ENCODE results near the gene AKR1C3. TPM values are rescaled to one million over a fixed set of nuclear protein-coding genes. Genes with fewer than 3 reads are reported as not detected.
"Not testable (repeated sequence)": the region's sequence is repeated elsewhere in the genome, so short reads cannot be mapped to it uniquely, and the experiment has no call there.

The AKR1C3 gene
- total RNA-seq, 1 experiment from 2014 or later: 3.0 TPM

DNA sequence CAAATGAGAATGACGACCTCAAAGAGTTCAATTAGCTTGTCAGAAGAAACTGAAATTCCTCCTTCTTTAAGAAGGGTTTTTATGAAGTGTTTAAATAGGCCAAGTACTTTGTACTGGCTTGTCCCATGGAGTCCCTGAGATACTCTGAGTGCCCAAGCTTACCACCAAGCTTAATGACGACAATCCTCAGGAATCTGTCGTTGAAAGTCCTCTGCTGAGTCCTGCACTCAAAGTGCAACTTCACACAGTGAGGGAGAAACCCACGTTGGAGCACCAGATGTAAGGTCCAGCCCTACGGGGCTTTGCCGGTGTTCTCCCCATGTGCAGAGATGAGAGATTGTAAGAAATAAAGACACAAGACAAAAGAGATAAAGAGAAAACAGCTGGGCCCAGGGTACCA lies 47.8 kb upstream of the AKR1C3 start:
- CTCF ChIA-PET: no interaction called here

DNA sequence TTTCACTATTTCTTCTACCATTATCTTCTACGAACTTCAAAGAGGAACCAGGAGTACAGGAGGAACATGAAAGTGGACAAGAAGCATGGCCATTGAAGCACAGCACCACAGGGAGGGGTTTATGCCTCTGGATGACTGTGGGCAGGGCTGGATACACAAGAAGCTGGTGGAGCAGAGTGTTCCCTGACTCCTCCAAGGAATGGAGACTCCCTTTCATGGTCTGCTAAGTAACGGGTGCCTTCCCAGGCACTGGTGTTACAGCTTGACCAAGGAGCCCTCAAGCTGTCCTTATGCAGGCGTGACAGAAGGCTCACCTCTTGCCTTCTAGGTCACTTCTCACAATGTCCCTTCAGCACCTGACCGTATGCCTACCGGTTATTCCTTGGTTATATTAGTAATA lies 47.2 kb upstream of the AKR1C3 start:
- H3K9me2 ChIP-seq (ENCODE audit: insufficient read depth); POLR2A ChIA-PET; H3K4me2 ChIP-seq (ENCODE audit: low read length); H3K27ac ChIP-seq (ENCODE audit: low read depth, low read length); CTCF ChIA-PET; H3K36me3 ChIP-seq (ENCODE audit: control insufficient read depth in 1 of 2, insufficient read depth in 2 of 2, low read length in 2 of 2); DNase-seq (ENCODE audit: low read depth, low spot score); ATAC-seq; H3K27me3 ChIP-seq (ENCODE audit: insufficient read depth, low read length); H3K4me3 ChIP-seq (replicated peaks in 1 of 2; ENCODE audit: low read depth in 1 of 2, low read length in 2 of 2); intact Hi-C loops (cut with micrococcal nuclease); RAD21 ChIA-PET (ENCODE audit: low non-redundant PET in 1 of 2, low total read pairs in 2 of 2, uncharacterized antibody in 2 of 2, unreplicated experiment in 2 of 2); BruUV-seq (replicated peaks); H2AFZ ChIP-seq (ENCODE audit: low read depth, low read length, poor library complexity, severe bottlenecking); H4K20me1 ChIP-seq (ENCODE audit: insufficient read depth); H3K9ac ChIP-seq (ENCODE audit: low read length); H3K4me1 ChIP-seq (ENCODE audit: control insufficient read depth in 1 of 2, insufficient read depth in 2 of 2, low read length in 2 of 2); H3K9me3 ChIP-seq (ENCODE audit: control insufficient read depth in 1 of 2, insufficient read depth in 1 of 2, low read depth in 1 of 2, low read length in 2 of 2); H3K79me2 ChIP-seq (ENCODE audit: insufficient read depth, low read length): not testable (repeated sequence)

More for the DNA sequence above, 47.8 kb upstream of the AKR1C3 start:
- H4K20me1 ChIP-seq (ENCODE audit: insufficient read depth): no peaks in the 10 kb centered on the region
- no peaks in the 10 kb centered on the region for H3K9me3 ChIP-seq (ENCODE audit: control insufficient read depth in 1 of 2, insufficient read depth in 1 of 2, low read depth in 1 of 2, low read length in 2 of 2)
- no peaks in the 10 kb centered on the region for H3K27me3 ChIP-seq (ENCODE audit: insufficient read depth, low read length)
- no peak overlapping the region for H3K4me3 ChIP-seq (replicated peaks in 1 of 2; ENCODE audit: low read depth in 1 of 2, low read length in 2 of 2)
- ChIA-PET RAD21 (ENCODE audit: low non-redundant PET in 1 of 2, low total read pairs in 2 of 2, uncharacterized antibody in 2 of 2, unreplicated experiment in 2 of 2) (no interaction called here), POLR2A (no interaction called here)
- no peak overlapping the region for H3K27ac ChIP-seq (ENCODE audit: low read depth, low read length)
- DNase-seq (ENCODE audit: low read depth, low spot score): no peak
- no peaks in the 10 kb centered on the region for H3K36me3 ChIP-seq (ENCODE audit: control insufficient read depth in 1 of 2, insufficient read depth in 2 of 2, low read length in 2 of 2)
- no peak for ATAC-seq
- no peak overlapping the region for H2AFZ ChIP-seq (ENCODE audit: low read depth, low read length, poor library complexity, severe bottlenecking)
- TF ChIP-seq CBX3 (IDR thresholded peaks at IDR 0.05; ENCODE audit: low read depth) (no peak), EZH2phosphoT487 (IDR thresholded peaks at IDR 0.05; ENCODE audit: borderline replicate concordance) (no peak), EGR1 (IDR thresholded peaks at IDR 0.05; ENCODE audit: low read depth) (no peak), SRF (IDR thresholded peaks at IDR 0.05; ENCODE audit: low read depth) (no peak), FOSL1 (IDR thresholded peaks at IDR 0.05; ENCODE audit: low read depth) (no peak), SIN3A (IDR thresholded peaks at IDR 0.05; ENCODE audit: low read depth) (no peak), CEBPB (IDR thresholded peaks at IDR 0.05; ENCODE audit: low read depth) (no peak), ZFX (IDR thresholded peaks at IDR 0.05) (no peak), POLR2AphosphoS5 (IDR thresholded peaks at IDR 0.05; ENCODE audit: low read depth, low read length) (no peak), ELF1 (IDR thresholded peaks at IDR 0.05; ENCODE audit: borderline replicate concordance, low read depth) (no peak), YY1 (IDR thresholded peaks at IDR 0.05; ENCODE audit: extremely low read depth, insufficient replicate concordance, low read depth, low read length) (no peak), POLR2A (IDR thresholded peaks at IDR 0.05; ENCODE audit: borderline replicate concordance, extremely low read depth, insufficient read depth, insufficient read length) (no peak), ZNF274 (IDR thresholded peaks at IDR 0.05; ENCODE audit: low read depth, low read length) (no peak), SP1 (IDR thresholded peaks at IDR 0.05; ENCODE audit: low read depth) (no peak), TCF7L2 (IDR thresholded peaks at IDR 0.05; ENCODE audit: borderline replicate concordance, extremely low read depth, insufficient read depth, insufficient read length) (no peak)
- TF ChIP-seq, protein P1, sequence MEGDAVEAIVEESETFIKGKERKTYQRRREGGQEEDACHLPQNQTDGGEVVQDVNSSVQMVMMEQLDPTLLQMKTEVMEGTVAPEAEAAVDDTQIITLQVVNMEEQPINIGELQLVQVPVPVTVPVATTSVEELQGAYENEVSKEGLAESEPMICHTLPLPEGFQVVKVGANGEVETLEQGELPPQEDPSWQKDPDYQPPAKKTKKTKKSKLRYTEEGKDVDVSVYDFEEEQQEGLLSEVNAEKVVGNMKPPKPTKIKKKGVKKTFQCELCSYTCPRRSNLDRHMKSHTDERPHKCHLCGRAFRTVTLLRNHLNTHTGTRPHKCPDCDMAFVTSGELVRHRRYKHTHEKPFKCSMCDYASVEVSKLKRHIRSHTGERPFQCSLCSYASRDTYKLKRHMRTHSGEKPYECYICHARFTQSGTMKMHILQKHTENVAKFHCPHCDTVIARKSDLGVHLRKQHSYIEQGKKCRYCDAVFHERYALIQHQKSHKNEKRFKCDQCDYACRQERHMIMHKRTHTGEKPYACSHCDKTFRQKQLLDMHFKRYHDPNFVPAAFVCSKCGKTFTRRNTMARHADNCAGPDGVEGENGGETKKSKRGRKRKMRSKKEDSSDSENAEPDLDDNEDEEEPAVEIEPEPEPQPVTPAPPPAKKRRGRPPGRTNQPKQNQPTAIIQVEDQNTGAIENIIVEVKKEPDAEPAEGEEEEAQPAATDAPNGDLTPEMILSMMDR (IDR thresholded peaks at IDR 0.05 in 2 of 3, conservative IDR thresholded peaks at IDR 0.05 in 1 of 3; ENCODE audit: borderline replicate concordance in 1 of 3, insufficient read depth in 1 of 3, low read depth in 2 of 3, low read length in 2 of 3): no peak
- TF ChIP-seq, protein P2, sequence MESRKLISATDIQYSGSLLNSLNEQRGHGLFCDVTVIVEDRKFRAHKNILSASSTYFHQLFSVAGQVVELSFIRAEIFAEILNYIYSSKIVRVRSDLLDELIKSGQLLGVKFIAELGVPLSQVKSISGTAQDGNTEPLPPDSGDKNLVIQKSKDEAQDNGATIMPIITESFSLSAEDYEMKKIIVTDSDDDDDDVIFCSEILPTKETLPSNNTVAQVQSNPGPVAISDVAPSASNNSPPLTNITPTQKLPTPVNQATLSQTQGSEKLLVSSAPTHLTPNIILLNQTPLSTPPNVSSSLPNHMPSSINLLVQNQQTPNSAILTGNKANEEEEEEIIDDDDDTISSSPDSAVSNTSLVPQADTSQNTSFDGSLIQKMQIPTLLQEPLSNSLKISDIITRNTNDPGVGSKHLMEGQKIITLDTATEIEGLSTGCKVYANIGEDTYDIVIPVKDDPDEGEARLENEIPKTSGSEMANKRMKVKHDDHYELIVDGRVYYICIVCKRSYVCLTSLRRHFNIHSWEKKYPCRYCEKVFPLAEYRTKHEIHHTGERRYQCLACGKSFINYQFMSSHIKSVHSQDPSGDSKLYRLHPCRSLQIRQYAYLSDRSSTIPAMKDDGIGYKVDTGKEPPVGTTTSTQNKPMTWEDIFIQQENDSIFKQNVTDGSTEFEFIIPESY (IDR thresholded peaks at IDR 0.05; ENCODE audit: extremely low read depth, insufficient replicate concordance, low read length): no peak
- TF ChIP-seq, protein P3, sequence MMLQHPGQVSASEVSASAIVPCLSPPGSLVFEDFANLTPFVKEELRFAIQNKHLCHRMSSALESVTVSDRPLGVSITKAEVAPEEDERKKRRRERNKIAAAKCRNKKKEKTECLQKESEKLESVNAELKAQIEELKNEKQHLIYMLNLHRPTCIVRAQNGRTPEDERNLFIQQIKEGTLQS (IDR thresholded peaks at IDR 0.05): no peak
- no peak overlapping the region for H3K4me2 ChIP-seq (ENCODE audit: low read length)
- no peaks in the 10 kb centered on the region for H3K9me2 ChIP-seq (ENCODE audit: insufficient read depth)
- no peaks in the 10 kb centered on the region for H3K4me1 ChIP-seq (ENCODE audit: control insufficient read depth in 1 of 2, insufficient read depth in 2 of 2, low read length in 2 of 2)
- BruUV-seq (replicated peaks): no TSS peak
- no peak overlapping the region for H3K9ac ChIP-seq (ENCODE audit: low read length)
- intact Hi-C loops (cut with micrococcal nuclease): no loop called here
- H3K79me2 ChIP-seq (ENCODE audit: insufficient read depth, low read length): no peaks in the 10 kb centered on the region
